ENCODE measurements around the gene SCN5A. TPM values are rescaled to one million over a fixed set of nuclear protein-coding genes. Genes with fewer than 3 reads are reported as not detected.

The SCN5A gene
- total and polyA plus RNA-seq, 2 experiments from 2014 or later, result not detected

DNA sequence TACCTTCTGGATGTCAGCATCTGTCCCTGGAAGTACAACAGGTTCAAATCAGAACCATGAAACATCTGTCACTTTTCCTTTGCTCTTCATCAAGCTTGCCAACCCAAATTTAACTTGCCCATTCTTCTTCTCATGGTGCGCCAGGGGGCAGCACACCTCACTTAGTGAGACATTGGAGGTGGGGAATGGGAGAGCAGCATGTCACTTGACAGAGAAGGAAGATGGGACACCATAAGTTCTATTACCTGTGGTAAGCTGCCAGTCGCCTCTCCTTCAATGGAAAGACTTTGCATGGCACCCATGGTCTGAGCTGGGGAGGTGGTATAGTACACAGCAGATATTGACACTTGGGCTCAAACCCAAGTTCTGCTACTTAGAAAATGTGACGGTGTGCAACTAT lies 2.9 kb downstream of the SCN5A start:
- H3K27me3 ChIP-seq (replicated peaks; ENCODE audit: insufficient read depth), result peaks cover 52% of the 10 kb centered on the region
- H3K79me2 ChIP-seq (ENCODE audit: insufficient read depth), result no peaks in the 10 kb centered on the region
- H2AFZ ChIP-seq, result no peak overlapping the region
- no peak for TF ChIP-seq EZH2 (IDR thresholded peaks at IDR 0.05; ENCODE audit: insufficient read depth, poor library complexity, severe bottlenecking)
- TF ChIP-seq EZH2phosphoT487 (IDR thresholded peaks at IDR 0.05; ENCODE audit: insufficient read depth, low read depth), result no peak
- no peaks in the 10 kb centered on the region for H3K9me2 ChIP-seq (ENCODE audit: insufficient read depth)
- WGBS, 2 experiments (ENCODE audit: low coverage in 1 of 2, low lambda C conversion rate in 2 of 2, missing lambda C conversion rate in 2 of 2), result 58 to 66% methylated on average over 3 of the region's 3 CpGs
- H3F3A ChIP-seq (ENCODE audit: insufficient read depth), result no peaks in the 10 kb centered on the region
- H3K36me3 ChIP-seq (ENCODE audit: low read depth), result no peaks in the 10 kb centered on the region
- H3K4me3 ChIP-seq, result no peak overlapping the region
- H4K20me1 ChIP-seq (ENCODE audit: insufficient read depth), result no peaks in the 10 kb centered on the region
- no peak overlapping the region for H3K9ac ChIP-seq
- H3K9me3 ChIP-seq (ENCODE audit: low read depth), result no peaks in the 10 kb centered on the region
- no peak overlapping the region for H3K27ac ChIP-seq
- no peaks in the 10 kb centered on the region for H3K4me1 ChIP-seq (ENCODE audit: insufficient read depth)
- no peak overlapping the region for H3K4me2 ChIP-seq (ENCODE audit: unreplicated experiment)
- DNase-seq, result peak; percentile 5
- in situ Hi-C loops (cut with MboI), result no loop called here

DNA sequence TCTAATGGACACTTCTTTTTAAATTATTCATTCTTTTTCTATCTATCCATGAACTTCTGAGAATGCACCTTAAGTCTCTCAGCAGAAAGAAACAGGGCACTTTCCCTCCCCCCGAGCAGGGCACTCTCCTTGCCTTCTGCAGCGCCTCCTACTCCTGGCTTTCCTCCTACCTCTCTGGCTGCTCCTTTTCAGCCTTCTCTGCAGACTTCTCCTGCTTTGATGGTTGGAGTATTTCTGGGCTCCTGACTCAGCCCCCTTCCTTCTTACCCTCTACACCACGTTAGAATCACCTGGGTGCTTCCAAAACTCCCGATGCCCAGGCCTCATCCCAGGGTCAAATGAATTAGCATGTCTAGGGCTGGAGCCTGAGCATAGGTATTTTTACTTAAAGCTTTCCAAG lies 3.4 kb downstream of the SCN5A start:
- no peak overlapping the region for H3K9ac ChIP-seq
- in situ Hi-C loops (cut with MboI), result no loop called here
- no peak overlapping the region for H3K4me3 ChIP-seq
- H2AFZ ChIP-seq, result no peak overlapping the region
- H3K27me3 ChIP-seq (replicated peaks; ENCODE audit: insufficient read depth), result peaks cover 58% of the 10 kb centered on the region
- H3K27ac ChIP-seq, result no peak overlapping the region
- H3K9me2 ChIP-seq (ENCODE audit: insufficient read depth), result no peaks in the 10 kb centered on the region
- 73 to 81% methylated on average over 4 of the region's 4 CpGs for WGBS, 2 experiments (ENCODE audit: low coverage in 1 of 2, low lambda C conversion rate in 2 of 2, missing lambda C conversion rate in 2 of 2)
- no peaks in the 10 kb centered on the region for H3K4me1 ChIP-seq (ENCODE audit: insufficient read depth)
- no peaks in the 10 kb centered on the region for H4K20me1 ChIP-seq (ENCODE audit: insufficient read depth)
- H3K79me2 ChIP-seq (ENCODE audit: insufficient read depth), result no peaks in the 10 kb centered on the region
- H3F3A ChIP-seq (ENCODE audit: insufficient read depth), result no peaks in the 10 kb centered on the region
- DNase-seq, result no peak
- H3K4me2 ChIP-seq (ENCODE audit: unreplicated experiment), result no peak overlapping the region
- no peak for TF ChIP-seq EZH2 (IDR thresholded peaks at IDR 0.05; ENCODE audit: insufficient read depth, poor library complexity, severe bottlenecking)
- TF ChIP-seq EZH2phosphoT487 (IDR thresholded peaks at IDR 0.05; ENCODE audit: insufficient read depth, low read depth), result no peak
- no peaks in the 10 kb centered on the region for H3K9me3 ChIP-seq (ENCODE audit: low read depth)
- H3K36me3 ChIP-seq (ENCODE audit: low read depth), result no peaks in the 10 kb centered on the region

DNA sequence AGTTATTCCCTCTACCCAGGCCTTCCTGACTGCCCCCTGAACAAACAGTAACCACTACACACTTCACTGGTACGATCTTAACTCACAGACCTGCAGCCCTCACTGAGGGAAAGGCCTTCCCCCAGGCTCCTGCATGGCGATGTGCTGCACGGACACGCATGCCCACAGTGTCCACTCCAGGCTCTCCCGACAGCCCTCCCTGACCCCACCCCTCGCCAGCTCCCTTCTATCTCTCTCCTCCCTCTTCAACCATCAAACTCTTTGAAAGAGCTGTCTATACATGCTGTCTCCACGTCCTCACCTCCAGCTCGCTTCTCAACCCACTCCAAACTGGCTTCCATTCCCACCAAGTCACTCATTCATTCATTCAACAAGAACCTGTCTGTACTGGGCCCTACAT lies 3.9 kb downstream of the SCN5A start:
- H3K27me3 ChIP-seq (replicated peaks; ENCODE audit: insufficient read depth), result peaks cover 56% of the 10 kb centered on the region
- in situ Hi-C loops (cut with MboI), result no loop called here
- no peaks in the 10 kb centered on the region for H3K9me3 ChIP-seq (ENCODE audit: low read depth)
- H3K27ac ChIP-seq, result no peak overlapping the region
- H3F3A ChIP-seq (ENCODE audit: insufficient read depth), result no peaks in the 10 kb centered on the region
- H3K4me2 ChIP-seq (ENCODE audit: unreplicated experiment), result no peak overlapping the region
- no peaks in the 10 kb centered on the region for H3K79me2 ChIP-seq (ENCODE audit: insufficient read depth)
- no peaks in the 10 kb centered on the region for H3K4me1 ChIP-seq (ENCODE audit: insufficient read depth)
- no peak overlapping the region for H3K4me3 ChIP-seq
- H3K9me2 ChIP-seq (ENCODE audit: insufficient read depth), result no peaks in the 10 kb centered on the region
- TF ChIP-seq EZH2 (IDR thresholded peaks at IDR 0.05; ENCODE audit: insufficient read depth, poor library complexity, severe bottlenecking) (no peak), EZH2phosphoT487 (IDR thresholded peaks at IDR 0.05; ENCODE audit: insufficient read depth, low read depth) (no peak)
- H4K20me1 ChIP-seq (ENCODE audit: insufficient read depth), result no peaks in the 10 kb centered on the region
- 28 to 33% methylated on average over 8 of the region's 8 CpGs for WGBS, 2 experiments (ENCODE audit: low coverage in 1 of 2, low lambda C conversion rate in 2 of 2, missing lambda C conversion rate in 2 of 2)
- no peak overlapping the region for H2AFZ ChIP-seq
- no peak overlapping the region for H3K9ac ChIP-seq
- H3K36me3 ChIP-seq (ENCODE audit: low read depth), result no peaks in the 10 kb centered on the region
- no peak for DNase-seq

DNA sequence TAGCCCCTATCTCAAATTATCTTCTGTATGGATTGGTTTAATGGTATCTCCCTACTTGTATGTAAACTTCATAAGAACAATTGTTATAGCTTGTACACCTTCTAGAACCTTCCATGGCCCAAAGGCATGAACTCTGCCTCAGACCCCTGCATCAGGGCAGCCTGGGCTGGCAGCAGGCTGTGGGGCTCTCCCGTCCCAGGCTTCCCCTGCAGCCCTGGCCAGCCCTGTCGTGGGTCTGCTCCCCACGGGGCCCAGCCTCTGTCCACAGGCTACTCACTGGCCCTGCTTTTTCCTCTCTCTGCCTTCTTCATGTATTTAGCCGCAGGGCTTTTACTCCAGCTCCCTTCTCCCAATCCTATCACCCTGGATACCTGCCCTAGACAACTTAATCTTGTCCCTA lies 4.4 kb downstream of the SCN5A start:
- Histone ChIP-seq H3K27me3 (replicated peaks; ENCODE audit: insufficient read depth) (peaks cover 57% of the 10 kb centered on the region), H3K4me1 (ENCODE audit: insufficient read depth) (no peaks in the 10 kb centered on the region), H3K9me3 (ENCODE audit: low read depth) (no peaks in the 10 kb centered on the region), H3K4me3 (no peak overlapping the region), H3K9me2 (ENCODE audit: insufficient read depth) (no peaks in the 10 kb centered on the region), H3K36me3 (ENCODE audit: low read depth) (no peaks in the 10 kb centered on the region), H3K27ac (no peak overlapping the region), H3F3A (ENCODE audit: insufficient read depth) (no peaks in the 10 kb centered on the region), H3K9ac (no peak overlapping the region), H3K4me2 (ENCODE audit: unreplicated experiment) (no peak overlapping the region), H4K20me1 (ENCODE audit: insufficient read depth) (no peaks in the 10 kb centered on the region), H3K79me2 (ENCODE audit: insufficient read depth) (no peaks in the 10 kb centered on the region), H2AFZ (no peak overlapping the region)
- 35 to 41% methylated on average over 4 of the region's 4 CpGs for WGBS, 2 experiments (ENCODE audit: low coverage in 1 of 2, low lambda C conversion rate in 2 of 2, missing lambda C conversion rate in 2 of 2)
- in situ Hi-C loops (cut with MboI), result no loop called here
- no peak for TF ChIP-seq EZH2 (IDR thresholded peaks at IDR 0.05; ENCODE audit: insufficient read depth, poor library complexity, severe bottlenecking)
- no peak for TF ChIP-seq EZH2phosphoT487 (IDR thresholded peaks at IDR 0.05; ENCODE audit: insufficient read depth, low read depth)
- DNase-seq, result no peak

DNA sequence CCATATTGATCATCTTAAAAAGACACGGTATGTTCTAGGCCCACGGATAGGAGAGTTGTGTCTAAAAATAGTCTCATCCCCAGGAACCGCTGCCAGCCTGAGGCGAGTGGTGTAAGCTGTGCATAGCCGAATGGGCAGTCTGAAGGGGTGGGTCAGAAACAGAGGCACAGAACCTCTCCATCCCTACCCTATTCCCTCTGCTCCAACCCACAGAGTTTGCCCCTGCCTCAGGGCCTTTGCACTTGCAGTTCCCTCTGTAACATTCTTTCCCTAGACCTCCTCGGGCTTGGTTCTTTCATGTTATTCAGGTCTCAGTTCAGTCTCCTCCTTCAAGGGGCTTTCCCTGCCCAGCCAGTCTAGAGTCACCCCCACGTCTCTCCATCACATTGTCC lies 4.8 kb downstream of the SCN5A start:
- Histone ChIP-seq H3K36me3 (ENCODE audit: low read depth) (no peaks in the 10 kb centered on the region), H3K9me2 (ENCODE audit: insufficient read depth) (no peaks in the 10 kb centered on the region), H3K9ac (no peak overlapping the region), H3K9me3 (ENCODE audit: low read depth) (no peaks in the 10 kb centered on the region), H3K27me3 (replicated peaks; ENCODE audit: insufficient read depth) (peaks cover 61% of the 10 kb centered on the region), H3K4me3 (no peak overlapping the region), H2AFZ (no peak overlapping the region), H3K79me2 (ENCODE audit: insufficient read depth) (no peaks in the 10 kb centered on the region), H4K20me1 (ENCODE audit: insufficient read depth) (no peaks in the 10 kb centered on the region), H3F3A (ENCODE audit: insufficient read depth) (no peaks in the 10 kb centered on the region), H3K4me1 (ENCODE audit: insufficient read depth) (no peaks in the 10 kb centered on the region), H3K27ac (no peak overlapping the region), H3K4me2 (ENCODE audit: unreplicated experiment) (no peak overlapping the region)
- no peak for DNase-seq
- no peak for TF ChIP-seq EZH2phosphoT487 (IDR thresholded peaks at IDR 0.05; ENCODE audit: insufficient read depth, low read depth)
- no peak for TF ChIP-seq EZH2 (IDR thresholded peaks at IDR 0.05; ENCODE audit: insufficient read depth, poor library complexity, severe bottlenecking)
- in situ Hi-C loops (cut with MboI), result no loop called here
- WGBS, 2 experiments (ENCODE audit: low coverage in 1 of 2, low lambda C conversion rate in 2 of 2, missing lambda C conversion rate in 2 of 2), result 59 to 60% methylated on average over 7 of the region's 7 CpGs

Measured in GM23248 (cell line).